Esophagus muscularis mucosa (tissue), 3 donors: ENCODE measurements around the gene STARD9.

Source experiments
- POLR2A ChIP-seq: fragments of 450-650 bp; IDR thresholded peaks from one replicate; pipeline ENCODE4 v1.6.1; 2017; ENCODE audit warnings: antibody characterized with exemption, moderate library complexity, mild to moderate bottlenecking, low read depth
- TF ChIP-seq, protein P1 (sequence below), 3 experiments: fragments of 200-600 bp in 2 of 3; fragments of 450-650 bp in 1 of 3; sonication (generic) in 2 of 3; IDR thresholded peaks; one replicate each; pipeline ENCODE4 v1.5.1; 2017 to 2019; ENCODE audit warnings: antibody characterized with exemption in 3 of 3, mild to moderate bottlenecking in 2 of 3, moderate library complexity in 1 of 3

- TF ChIP-seq POLR2A: no peak
- TF ChIP-seq, protein P1, sequence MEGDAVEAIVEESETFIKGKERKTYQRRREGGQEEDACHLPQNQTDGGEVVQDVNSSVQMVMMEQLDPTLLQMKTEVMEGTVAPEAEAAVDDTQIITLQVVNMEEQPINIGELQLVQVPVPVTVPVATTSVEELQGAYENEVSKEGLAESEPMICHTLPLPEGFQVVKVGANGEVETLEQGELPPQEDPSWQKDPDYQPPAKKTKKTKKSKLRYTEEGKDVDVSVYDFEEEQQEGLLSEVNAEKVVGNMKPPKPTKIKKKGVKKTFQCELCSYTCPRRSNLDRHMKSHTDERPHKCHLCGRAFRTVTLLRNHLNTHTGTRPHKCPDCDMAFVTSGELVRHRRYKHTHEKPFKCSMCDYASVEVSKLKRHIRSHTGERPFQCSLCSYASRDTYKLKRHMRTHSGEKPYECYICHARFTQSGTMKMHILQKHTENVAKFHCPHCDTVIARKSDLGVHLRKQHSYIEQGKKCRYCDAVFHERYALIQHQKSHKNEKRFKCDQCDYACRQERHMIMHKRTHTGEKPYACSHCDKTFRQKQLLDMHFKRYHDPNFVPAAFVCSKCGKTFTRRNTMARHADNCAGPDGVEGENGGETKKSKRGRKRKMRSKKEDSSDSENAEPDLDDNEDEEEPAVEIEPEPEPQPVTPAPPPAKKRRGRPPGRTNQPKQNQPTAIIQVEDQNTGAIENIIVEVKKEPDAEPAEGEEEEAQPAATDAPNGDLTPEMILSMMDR (IDR thresholded peaks at IDR 0.05): no peak
Observed at GRCh38 chr15:42693496-42693895, 118.1 kb downstream of the STARD9 start.
